Common myeloid progenitor, CD34-positive (primary cell): ENCODE results near the gene AMPD3.
A peak's percentile ranks its signal among the peaks of the same experiment; 100 is the strongest.

Experiments used
- CTCF ChIA-PET: fragments of 350-600 bp; sonication (Branson Sonifier 250); formaldehyde crosslinking; loops from one replicate; lab custom pipeline; 2021; ENCODE audit warnings: antibody characterized with exemption; lab: Charles Lee
- POLR2A ChIA-PET: fragments of 350-600 bp; sonication (Branson Sonifier 250); formaldehyde crosslinking; loops from one replicate; lab custom pipeline; 2021; ENCODE audit warnings: antibody characterized with exemption; lab: Charles Lee
- DNase-seq, 3 donors: peaks; one replicate each; pipeline versions ENCODE4 v3.0.0 to v3.0.0-alpha.2; 2013
- H3K27ac ChIP-seq, 2 experiments: 1 replicate in 1 of 2; 2 replicates in 1 of 2; pipeline ENCODE4 v1.7.0; 2013; ENCODE audit warnings: inconsistent platforms in 2 of 2, low read length in 2 of 2, mild to moderate bottlenecking in 2 of 2, low read depth in 1 of 2, moderate library complexity in 1 of 2; ENCODE audit not compliant: severe bottlenecking in 2 of 2, insufficient read depth in 1 of 2, poor library complexity in 1 of 2
- H3K27me3 ChIP-seq, 5 experiments: replicated peaks in 2 of 5; 1 replicate in 3 of 5; 2 replicates in 2 of 5; pipeline versions ENCODE4 v1.6.1 to v1.7.0; 2013; ENCODE audit warnings: low read length in 4 of 5, mild to moderate bottlenecking in 2 of 5, moderate library complexity in 2 of 5, inconsistent platforms in 1 of 5; ENCODE audit not compliant: insufficient read depth in 5 of 5, control insufficient read depth in 4 of 5
- H3K36me3 ChIP-seq, 4 experiments: 1 replicate in 2 of 4; 2 replicates in 2 of 4; pipeline versions ENCODE4 v1.6.1 to v1.7.0; 2013; ENCODE audit warnings: low read length in 3 of 4, control low read depth in 1 of 4, mild to moderate bottlenecking in 1 of 4; ENCODE audit not compliant: control insufficient read depth in 4 of 4, insufficient read depth in 4 of 4
- H3K4me1 ChIP-seq, 4 experiments: 1 replicate in 3 of 4; 2 replicates in 1 of 4; pipeline versions ENCODE4 v1.6.1 to v1.7.1; 2013; ENCODE audit warnings: low read length in 3 of 4, mild to moderate bottlenecking in 3 of 4, control low read depth in 1 of 4, inconsistent platforms in 1 of 4, moderate library complexity in 1 of 4; ENCODE audit not compliant: control insufficient read depth in 4 of 4, insufficient read depth in 4 of 4; ENCODE audit errors: control extremely low read depth in 1 of 4
- H3K4me3 ChIP-seq, 7 experiments: 1 replicate in 4 of 7; 2 replicates in 3 of 7; pipeline versions ENCODE4 v1.5.1 to v1.7.0; 2013; ENCODE audit warnings: mild to moderate bottlenecking in 7 of 7, low read length in 6 of 7, moderate library complexity in 6 of 7, inconsistent platforms in 2 of 7, low read depth in 2 of 7, control low read depth in 1 of 7; ENCODE audit not compliant: insufficient read depth in 4 of 7, control insufficient read depth in 1 of 7; ENCODE audit errors: extremely low read depth in 1 of 7
- H3K9me3 ChIP-seq, 5 experiments: 1 replicate in 4 of 5; 2 replicates in 1 of 5; pipeline versions ENCODE4 v1.6.1 to v1.7.1; 2013; ENCODE audit warnings: low read length in 4 of 5, mild to moderate bottlenecking in 2 of 5, inconsistent platforms in 1 of 5, low read depth in 1 of 5, moderate library complexity in 1 of 5; ENCODE audit not compliant: control insufficient read depth in 4 of 5, insufficient read depth in 2 of 5; ENCODE audit errors: control extremely low read depth in 1 of 5
- WGBS: methylation state at CpG from one replicate; pipeline ENCODE4 v1.1.5; 2013; ENCODE audit not compliant: insufficient coverage; 5-methylcytosine and 5-hydroxymethylcytosine counted together

AMPD3 gene

DNA sequence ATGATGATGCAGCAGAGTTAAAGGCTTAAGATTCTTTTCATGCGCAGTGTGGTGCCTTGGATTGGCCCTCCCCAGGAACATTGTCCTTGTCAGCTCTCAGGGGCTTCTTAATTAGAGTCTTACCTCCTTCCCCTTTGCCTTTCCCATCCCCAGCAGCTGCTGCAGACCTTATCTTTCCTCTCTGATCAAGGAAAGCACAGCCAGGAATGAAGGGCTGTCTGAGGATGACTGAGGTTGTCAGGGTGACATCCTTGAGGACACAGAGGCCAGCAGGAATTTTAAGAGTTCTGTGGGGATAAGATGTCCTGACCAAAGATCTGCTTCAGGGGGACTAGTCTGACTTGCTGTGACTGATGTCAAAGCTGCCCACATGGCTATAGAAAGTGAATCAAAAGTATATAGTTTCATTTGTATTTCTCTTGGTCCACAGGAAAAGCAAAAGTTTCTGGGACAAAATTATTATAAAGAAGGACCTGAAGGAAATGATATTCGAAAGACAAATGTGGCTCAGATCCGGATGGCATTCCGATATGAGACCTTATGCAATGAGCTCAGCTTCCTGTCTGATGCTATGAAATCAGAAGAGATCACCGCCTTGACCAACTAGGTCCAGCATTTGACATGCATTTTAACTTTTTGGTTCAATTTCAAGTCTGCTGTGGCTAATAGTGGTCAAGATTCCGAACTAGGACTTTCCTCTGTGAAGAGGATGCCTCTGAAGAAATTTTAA is 50.4 kb downstream of the AMPD3 start:
- Histone ChIP-seq H3K9me3 (no peaks in the 10 kb centered on the region), H3K36me3 (peaks cover 15 to 61% (median 46%) of the 10 kb centered on the region in 4 experiments), H3K27ac (no peak overlapping the region), H3K4me3 (no peak overlapping the region), H3K27me3 (no peaks in the 10 kb centered on the region), H3K4me1 (peaks cover 6 to 20% (median 10%) of the 10 kb centered on the region in 4 experiments)
- ChIA-PET POLR2A (no interaction called here), CTCF (interaction anchor here (1.0 to 1.8 kb wide), 4 partner anchors 11 to 91 kb away, joined by 3 to 4 read pairs (median 4); no protein-coding TSS in a partner anchor)
- no peak for DNase-seq
- 98% methylated on average over 6 of the region's 6 CpGs for WGBS

DNA sequence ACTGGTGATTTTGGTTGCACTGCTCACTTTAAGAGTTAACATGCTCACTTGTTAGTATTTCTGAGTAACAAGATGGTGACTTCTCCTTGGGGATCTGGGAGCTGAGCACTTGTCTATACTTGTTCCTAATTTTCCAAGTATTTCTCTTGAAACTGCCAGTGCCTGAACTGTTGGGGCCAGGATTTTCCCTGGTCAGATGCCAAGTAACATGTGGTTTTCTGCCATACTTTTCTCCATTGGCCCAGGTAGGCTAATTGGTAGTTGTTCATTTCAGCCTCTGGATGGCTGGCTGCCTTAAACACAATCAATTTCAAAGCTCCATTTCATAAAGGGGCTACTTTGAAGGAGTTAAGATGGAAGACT is 50.9 kb downstream of the AMPD3 start:
- H3K36me3 ChIP-seq = peaks cover 11 to 59% (median 41%) of the 10 kb centered on the region in 4 experiments
- no peak overlapping the region for H3K27ac ChIP-seq
- ChIA-PET CTCF (interaction anchor here (1.0 to 1.8 kb wide), 4 partner anchors 12 to 148 kb away, joined by 3 to 5 read pairs (median 4); partner anchors contain the start of gene RNF141), POLR2A (no interaction called here)
- H3K4me3 ChIP-seq = no peak overlapping the region
- H3K4me1 ChIP-seq = peaks cover 6 to 20% (median 10%) of the 10 kb centered on the region in 4 experiments
- H3K27me3 ChIP-seq = no peaks in the 10 kb centered on the region
- H3K9me3 ChIP-seq = no peaks in the 10 kb centered on the region
- no peak for DNase-seq

DNA sequence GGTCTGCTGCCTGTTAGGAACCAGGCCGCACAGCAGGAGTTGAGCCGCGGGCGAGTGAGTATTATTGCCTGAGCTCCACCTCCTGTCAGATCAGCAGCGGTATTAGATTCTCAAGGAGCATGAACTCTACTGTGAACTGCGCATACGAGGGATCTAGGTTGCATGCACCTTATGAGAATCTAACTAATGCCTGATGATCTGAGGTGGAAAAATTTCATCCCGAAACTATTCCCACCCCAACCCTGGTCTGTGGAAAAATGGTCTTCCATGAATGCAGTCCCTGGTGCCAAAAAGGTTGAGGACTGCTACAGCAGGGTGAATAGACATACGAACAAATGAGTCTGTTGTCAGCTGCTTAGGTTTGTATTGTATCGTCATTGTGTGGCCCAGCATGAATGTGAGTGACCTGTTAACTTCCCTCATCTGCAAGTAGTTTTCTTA is 56.1 kb downstream of the AMPD3 start:
- Histone ChIP-seq H3K36me3 (peaks cover 9 to 28% (median 15%) of the 10 kb centered on the region in 4 experiments), H3K27me3 (no peaks in the 10 kb centered on the region), H3K4me3 (no peak overlapping the region), H3K27ac (no peak overlapping the region), H3K9me3 (no peaks in the 10 kb centered on the region), H3K4me1 (no peaks in the 10 kb centered on the region)
- WGBS = 98% methylated on average over 6 of the region's 10 CpGs
- ChIA-PET CTCF (interaction anchor here (1.2 to 3.2 kb wide), 5 partner anchors 8 to 226 kb away, joined by 3 to 12 read pairs (median 7); partner anchors contain the start of gene RNF141), POLR2A (no interaction called here)
- DNase-seq = no peak

DNA sequence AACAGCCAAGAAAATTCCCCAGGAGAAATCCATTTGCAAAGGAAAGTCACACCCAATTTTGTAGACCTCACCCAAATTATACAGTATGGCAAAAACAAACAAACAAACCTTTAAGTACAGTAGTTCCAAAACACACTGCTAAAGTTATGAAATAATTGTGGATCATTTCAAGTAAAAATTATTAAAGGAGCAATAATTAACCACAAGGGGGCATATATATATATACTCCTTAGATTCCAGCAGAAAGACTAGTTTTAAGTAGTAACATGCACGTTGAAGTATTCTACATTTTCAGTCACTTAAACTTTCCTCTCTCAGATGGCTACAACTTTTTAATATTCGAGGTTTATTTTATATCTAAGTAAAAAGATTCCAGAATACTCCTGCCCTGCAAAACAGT is 59.1 kb downstream of the AMPD3 start:
- Histone ChIP-seq H3K36me3 (peaks cover 9 to 24% (median 16%) of the 10 kb centered on the region in 4 experiments), H3K27me3 (no peaks in the 10 kb centered on the region), H3K27ac (no peak overlapping the region), H3K9me3 (no peaks in the 10 kb centered on the region), H3K4me1 (no peaks in the 10 kb centered on the region), H3K4me3 (no peak overlapping the region)
- DNase-seq = peak in 2 of 3 donors; percentile 51 to 53
- ChIA-PET POLR2A (no interaction called here), CTCF (interaction anchor here (0.6 to 3.2 kb wide), 14 partner anchors 20 to 226 kb away, joined by 3 to 17 read pairs (median 4); no protein-coding TSS in a partner anchor)
- WGBS = no CpG with 5 or more reads among the region's 2 CpGs

DNA sequence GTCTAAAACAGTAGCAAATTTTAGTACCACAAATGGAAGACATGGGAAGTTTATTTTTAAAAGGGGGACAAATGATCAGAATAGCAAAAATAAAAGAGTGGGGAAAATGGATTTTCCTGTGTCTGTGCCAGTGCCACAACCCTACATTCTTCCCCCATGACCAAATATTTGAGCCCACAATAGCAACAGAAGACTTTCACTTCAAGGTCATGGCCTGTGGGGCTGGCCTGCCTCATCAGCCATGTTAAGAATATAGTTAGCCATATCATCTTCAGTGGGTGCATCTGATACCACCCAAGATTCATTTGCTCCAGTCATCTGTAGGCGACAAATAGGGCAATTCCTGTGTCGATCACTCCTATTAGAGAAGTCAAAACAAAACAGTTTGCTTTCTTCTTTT is 59.6 kb downstream of the AMPD3 start:
- Histone ChIP-seq H3K4me1 (no peaks in the 10 kb centered on the region), H3K27me3 (no peaks in the 10 kb centered on the region), H3K9me3 (no peaks in the 10 kb centered on the region), H3K27ac (no peak overlapping the region), H3K4me3 (no peak overlapping the region), H3K36me3 (peaks cover 9 to 29% (median 20%) of the 10 kb centered on the region in 4 experiments)
- POLR2A ChIA-PET = no interaction called here
- CTCF ChIA-PET = interaction anchor here (0.6 to 3.0 kb wide), 10 partner anchors 20 to 225 kb away, joined by 3 to 17 read pairs (median 4); no protein-coding TSS in a partner anchor
- WGBS = no CpG with 5 or more reads among the region's 2 CpGs
- DNase-seq = no peak

DNA sequence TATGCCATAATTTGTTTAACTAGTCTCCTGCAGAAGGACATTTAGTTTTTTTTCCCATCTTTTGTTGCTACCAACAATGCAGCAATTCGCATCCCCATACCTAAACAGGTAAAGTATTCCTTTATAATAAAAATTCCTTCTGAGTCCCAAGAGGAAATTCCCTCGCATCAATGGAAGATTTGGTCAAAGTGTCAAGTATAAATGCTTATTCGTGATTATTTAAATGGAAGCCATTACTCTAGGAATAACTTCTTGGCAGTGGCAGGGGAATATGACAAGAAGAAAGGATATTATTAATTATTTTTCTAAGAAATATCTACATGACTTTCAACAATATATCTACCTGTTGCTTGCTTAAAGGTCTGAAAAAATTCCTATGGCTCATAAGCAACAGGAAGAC is 60.4 kb downstream of the AMPD3 start:
- H3K4me1 ChIP-seq = no peaks in the 10 kb centered on the region
- 80% methylated on average over 1 of the region's 3 CpGs for WGBS
- ChIA-PET CTCF (interaction anchor here (0.8 to 3.0 kb wide), 10 partner anchors 19 to 226 kb away, joined by 3 to 17 read pairs (median 4); no protein-coding TSS in a partner anchor), POLR2A (no interaction called here)
- H3K27me3 ChIP-seq = no peaks in the 10 kb centered on the region
- H3K36me3 ChIP-seq = peaks cover 9 to 34% (median 21%) of the 10 kb centered on the region in 4 experiments
- DNase-seq = no peak
- H3K9me3 ChIP-seq = no peaks in the 10 kb centered on the region
- H3K4me3 ChIP-seq = no peak overlapping the region
- H3K27ac ChIP-seq = no peak overlapping the region

DNA sequence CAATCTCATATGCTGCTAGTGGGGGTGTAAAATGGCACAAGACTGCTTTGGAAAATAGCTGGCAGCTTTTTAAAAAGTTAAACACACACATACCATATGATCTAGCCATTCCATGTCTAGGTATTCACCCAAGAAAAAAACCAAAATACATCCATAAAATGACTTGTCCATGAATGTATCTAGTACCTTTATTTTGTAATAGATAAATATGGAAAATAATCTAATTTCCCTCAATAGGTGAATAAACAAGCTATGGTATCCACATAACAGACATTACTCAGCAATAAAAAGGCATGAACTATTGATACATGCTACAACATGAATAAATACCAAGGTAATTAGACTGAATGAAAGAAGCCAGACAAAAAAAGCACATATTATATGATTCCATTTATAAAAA is 63.1 kb downstream of the AMPD3 start:
- peaks cover 0 to 6% (median under 1%) of the 10 kb centered on the region in 4 experiments for H3K4me1 ChIP-seq
- H3K27ac ChIP-seq = no peak overlapping the region
- H3K9me3 ChIP-seq = no peaks in the 10 kb centered on the region
- no peak overlapping the region for H3K4me3 ChIP-seq
- POLR2A ChIA-PET = no interaction called here
- H3K36me3 ChIP-seq = peaks cover 14 to 43% (median 28%) of the 10 kb centered on the region in 4 experiments
- H3K27me3 ChIP-seq = no peaks in the 10 kb centered on the region
- CTCF ChIA-PET = interaction anchor here (1.1 to 2.2 kb wide), 6 partner anchors 10 to 217 kb away, joined by 3 to 5 read pairs (median 5); partner anchors contain the start of gene RNF141
- no peak for DNase-seq
